Measurements from ENCODE around the gene ARHGAP10.

ARHGAP10 gene

GRCh38 chr4:147732518-147733235 lies 789 bp downstream of the ARHGAP10 start:
- in situ Hi-C loops (cut with MboI; ENCODE audit: low sequenced_read_pairs) = no loop called here

DNA sequence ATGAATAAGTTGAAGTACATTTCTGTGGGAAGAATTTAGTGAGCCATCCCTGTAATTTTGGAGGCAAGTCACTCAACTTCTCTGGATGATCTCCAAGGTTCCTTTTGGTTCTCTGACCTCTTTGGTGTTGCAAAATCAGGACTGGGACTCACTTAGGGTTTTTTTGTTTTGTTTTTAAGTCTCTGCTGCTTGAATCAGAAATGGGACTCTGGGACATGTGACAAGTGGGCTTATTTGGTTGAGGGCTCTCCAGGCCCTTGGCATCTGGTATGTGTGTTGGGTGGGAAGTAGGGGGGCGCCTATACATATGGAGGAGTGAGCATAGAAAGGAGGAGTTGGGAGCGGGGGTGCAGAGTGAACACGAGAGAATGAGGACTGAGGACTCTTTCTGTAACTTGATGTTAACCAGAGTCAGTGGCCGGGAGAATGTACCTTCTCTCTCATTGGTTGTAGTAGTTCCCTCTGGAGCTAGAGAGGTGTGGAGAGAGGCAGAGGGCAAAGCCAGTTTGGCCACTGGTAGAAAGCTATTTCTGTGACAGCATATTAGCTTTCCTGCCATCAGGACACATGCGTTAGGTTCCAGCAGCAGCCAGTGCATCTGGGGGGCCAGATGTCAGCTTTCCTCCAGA lies 1.9 kb downstream of the ARHGAP10 start:
- in situ Hi-C loops (cut with MboI; ENCODE audit: low sequenced_read_pairs) = no loop called here

- in situ Hi-C loops (cut with MboI; ENCODE audit: low sequenced_read_pairs) = no loop called here
Measured at GRCh38 chr4:147734496-147734895, 2.6 kb downstream of the ARHGAP10 start.

DNA sequence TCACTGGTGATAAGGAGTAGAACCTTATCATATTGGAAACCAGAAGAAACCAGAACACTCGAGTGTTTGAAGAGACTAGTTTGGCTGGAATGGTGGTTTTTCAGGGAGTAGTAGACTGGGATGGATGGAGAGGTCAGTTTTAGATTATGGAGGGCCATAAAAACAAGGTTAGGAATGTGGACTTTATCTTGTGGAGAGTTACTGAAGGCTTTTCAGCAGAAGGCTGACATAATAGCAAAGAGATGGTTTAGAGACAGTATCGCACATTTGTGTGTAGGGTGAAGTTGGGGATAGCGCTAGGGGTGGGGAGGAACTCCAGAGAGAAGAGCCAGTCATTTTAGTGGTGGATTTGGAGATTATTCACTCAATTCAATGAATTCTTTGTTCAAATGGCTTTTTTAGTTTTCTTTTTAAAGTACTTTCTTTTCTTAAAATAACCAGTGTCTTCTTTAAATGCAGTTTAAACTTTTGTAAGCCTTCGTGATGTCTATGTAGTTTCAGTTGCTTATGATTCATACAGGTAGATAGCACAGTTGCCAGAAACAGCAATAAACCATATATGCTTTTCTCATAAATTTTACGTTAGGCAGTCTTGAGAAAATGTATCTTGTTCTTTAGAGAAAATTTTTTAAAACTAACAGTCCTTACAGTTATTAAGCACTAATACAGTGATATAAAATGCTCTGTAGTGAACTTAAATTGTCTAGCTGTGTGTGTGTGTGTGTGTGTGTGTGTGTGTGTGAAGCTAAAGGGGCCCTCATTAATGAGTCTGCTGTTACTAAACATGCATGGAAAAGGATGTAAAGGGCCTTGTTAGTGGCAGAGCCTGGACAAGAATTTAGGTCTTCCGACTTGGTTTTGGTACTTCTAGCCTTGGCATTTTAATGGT lies 3.8 kb downstream of the ARHGAP10 start:
- in situ Hi-C loops (cut with MboI; ENCODE audit: low sequenced_read_pairs) = no loop called here

DNA sequence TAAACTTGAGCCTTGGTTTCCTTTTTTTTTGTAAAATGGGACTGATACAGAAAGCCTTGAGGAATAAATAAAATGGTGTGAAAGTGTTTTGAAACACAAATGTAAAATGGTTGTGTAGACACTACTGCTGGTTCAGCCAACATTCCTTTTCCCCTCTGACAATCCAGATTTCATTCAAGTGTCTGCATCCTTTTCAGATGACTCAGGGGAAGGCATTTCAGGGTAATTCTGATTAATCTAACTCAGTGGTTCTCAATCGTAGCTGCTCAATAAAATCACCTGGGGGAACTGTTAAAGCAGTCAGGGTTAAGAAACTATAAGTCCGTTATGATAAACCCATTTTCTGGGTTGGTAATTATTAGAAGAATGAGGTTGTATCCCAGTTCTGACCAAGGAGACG lies 4.6 kb downstream of the ARHGAP10 start:
- in situ Hi-C loops (cut with MboI; ENCODE audit: low sequenced_read_pairs) = no loop called here

DNA sequence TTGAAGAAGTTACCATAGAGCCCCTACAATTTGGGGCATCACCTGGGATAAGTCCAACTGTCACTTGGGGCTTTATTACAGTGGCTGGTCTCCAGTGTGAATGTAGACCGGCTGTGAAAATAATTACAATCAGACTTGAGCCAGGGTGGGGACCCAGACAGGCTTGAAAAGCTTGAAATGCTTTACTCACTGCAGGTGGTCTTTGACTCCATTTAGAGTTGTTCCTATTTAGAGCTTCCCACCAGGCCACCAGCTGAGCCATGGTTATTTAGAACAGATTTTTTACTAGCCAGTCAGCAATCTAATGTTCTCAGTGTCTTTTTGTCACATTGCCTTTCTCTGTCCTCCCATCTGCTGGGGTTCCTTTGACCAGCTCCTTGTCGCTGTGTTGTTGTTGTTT lies 5.7 kb downstream of the ARHGAP10 start:
- in situ Hi-C loops (cut with MboI; ENCODE audit: low sequenced_read_pairs) = no loop called here

- in situ Hi-C loops (cut with MboI; ENCODE audit: low sequenced_read_pairs) = no loop called here
Measured at GRCh38 chr4:147739239-147739823, 7.4 kb downstream of the ARHGAP10 start.

DNA sequence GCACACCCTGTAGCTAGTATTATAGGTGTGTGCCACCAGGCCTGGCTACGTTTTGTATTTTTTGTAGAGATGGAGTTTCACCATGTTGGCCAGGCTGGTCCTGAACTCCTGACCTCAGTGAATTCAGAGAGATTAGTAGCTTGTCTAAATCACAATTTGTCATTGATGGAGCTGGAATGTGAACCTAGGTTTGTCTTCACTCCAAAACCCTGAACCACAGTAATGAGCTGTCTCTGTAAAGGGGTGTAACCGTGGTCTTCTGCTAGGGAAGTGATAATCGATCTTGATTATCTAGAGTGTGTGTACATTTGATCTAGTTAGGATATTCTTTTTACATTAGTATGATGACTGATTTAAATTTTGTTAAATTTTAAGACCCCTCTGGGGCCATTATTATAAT lies 8.3 kb downstream of the ARHGAP10 start:
- in situ Hi-C loops (cut with MboI; ENCODE audit: low sequenced_read_pairs) = no loop called here

DNA sequence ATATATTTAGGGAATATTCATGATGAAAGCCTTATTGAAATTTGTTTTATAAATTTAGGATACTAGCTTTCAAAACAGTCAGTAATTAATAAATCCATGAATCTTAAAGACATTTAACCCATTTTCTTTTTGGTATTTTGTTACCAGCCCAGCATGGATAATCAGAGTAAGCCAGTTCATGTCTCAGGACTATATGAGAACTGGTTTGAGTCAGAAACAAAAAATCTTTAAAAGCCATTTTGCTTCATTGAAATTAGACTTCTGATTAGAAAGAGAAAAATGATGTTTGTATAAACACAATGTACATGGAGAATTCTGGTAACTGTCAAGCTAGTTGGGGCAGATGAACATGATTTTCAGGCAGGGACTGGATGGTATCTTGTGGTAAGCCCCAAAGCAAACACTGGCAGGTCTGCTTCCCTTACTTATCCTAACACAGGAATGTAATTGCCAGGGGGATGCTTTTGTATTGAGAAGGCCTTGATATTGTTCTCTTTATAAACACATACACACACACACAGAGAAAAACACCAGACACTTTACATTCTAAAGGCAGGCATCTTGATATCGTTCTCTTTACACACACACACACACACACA lies 9.4 kb downstream of the ARHGAP10 start:
- in situ Hi-C loops (cut with MboI; ENCODE audit: low sequenced_read_pairs) = no loop called here

GRCh38 chr4:147747787-147748454 lies 16.0 kb downstream of the ARHGAP10 start:
- in situ Hi-C loops (cut with MboI; ENCODE audit: low sequenced_read_pairs) = no loop called here

DNA sequence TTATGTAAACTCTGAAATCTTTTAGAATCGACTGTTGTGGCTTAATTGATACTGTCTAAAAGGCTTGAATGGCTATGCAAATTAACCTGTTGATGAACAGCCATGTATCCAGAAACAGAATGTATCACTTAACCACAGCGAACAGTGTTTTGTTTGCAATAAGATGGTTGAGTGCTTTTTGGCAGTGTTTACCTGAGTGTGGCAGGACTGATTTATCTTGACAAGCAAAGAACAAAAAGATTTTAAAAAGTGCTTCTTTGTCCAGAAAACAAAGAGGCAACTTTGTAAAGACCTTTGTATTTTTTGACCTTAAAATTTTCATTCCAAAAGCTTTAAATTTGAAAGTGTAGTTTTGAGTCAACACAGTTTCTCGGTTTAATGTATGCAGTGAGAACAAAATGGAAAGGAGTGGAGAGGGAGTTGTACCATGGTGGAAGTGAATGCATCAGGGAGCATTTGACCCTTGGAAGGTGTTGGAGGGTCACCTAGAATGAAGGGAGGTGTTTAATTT lies 18.0 kb downstream of the ARHGAP10 start:
- in situ Hi-C loops (cut with MboI; ENCODE audit: low sequenced_read_pairs) = no loop called here

- in situ Hi-C loops (cut with MboI; ENCODE audit: low sequenced_read_pairs) = no loop called here
Measured at GRCh38 chr4:147753047-147753446, 21.2 kb downstream of the ARHGAP10 start.

GRCh38 chr4:147754037-147754445 lies 22.2 kb downstream of the ARHGAP10 start:
- in situ Hi-C loops (cut with MboI; ENCODE audit: low sequenced_read_pairs) = no loop called here

- in situ Hi-C loops (cut with MboI; ENCODE audit: low sequenced_read_pairs) = no loop called here
Measured at GRCh38 chr4:147755561-147756295, 23.8 kb downstream of the ARHGAP10 start.

DNA sequence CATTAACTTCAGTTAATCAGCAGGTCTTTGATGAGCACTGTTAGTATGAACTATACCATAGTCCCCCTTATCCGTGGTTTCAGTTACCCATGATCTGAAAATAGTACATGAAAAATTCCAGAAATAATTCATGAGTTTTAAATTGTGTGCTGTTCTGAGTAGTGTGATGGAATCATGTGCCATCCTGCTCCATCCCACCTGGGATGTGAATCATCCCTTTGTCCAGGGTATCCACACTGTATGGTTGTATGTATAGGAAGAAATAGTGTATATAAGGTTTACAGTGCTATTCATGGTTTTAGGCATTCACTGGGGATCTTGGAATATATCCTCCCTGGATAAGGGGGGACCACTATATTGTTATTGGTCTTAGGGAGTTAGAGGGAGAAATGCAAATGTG lies 24.5 kb downstream of the ARHGAP10 start:
- in situ Hi-C loops (cut with MboI; ENCODE audit: low sequenced_read_pairs) = no loop called here

DNA sequence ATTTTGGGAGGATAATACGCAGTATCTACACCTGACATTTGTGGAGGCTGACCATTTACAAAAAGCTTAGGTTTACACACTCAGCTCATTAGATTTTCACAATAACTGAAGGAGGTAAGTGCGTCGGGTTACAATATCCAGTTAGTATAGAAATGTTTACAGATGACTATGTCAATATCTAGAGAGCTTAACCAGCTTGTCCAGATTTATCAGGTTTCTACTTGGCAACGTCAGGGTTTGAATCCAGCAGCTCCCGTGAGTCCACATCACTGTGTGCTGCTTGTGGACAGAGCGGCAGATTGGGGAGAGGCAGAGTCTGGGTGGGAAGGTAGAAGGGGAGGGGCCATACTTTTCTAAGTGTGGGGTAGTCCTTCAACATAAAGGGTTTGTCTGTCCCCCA lies 28.3 kb downstream of the ARHGAP10 start:
- in situ Hi-C loops (cut with MboI; ENCODE audit: low sequenced_read_pairs) = no loop called here

- in situ Hi-C loops (cut with MboI; ENCODE audit: low sequenced_read_pairs) = no loop called here
Measured at GRCh38 chr4:147760695-147761094, 28.8 kb downstream of the ARHGAP10 start.

GRCh38 chr4:147761218-147761883 lies 29.5 kb downstream of the ARHGAP10 start:
- in situ Hi-C loops (cut with MboI; ENCODE audit: low sequenced_read_pairs) = no loop called here

GRCh38 chr4:147764337-147764736 lies 32.4 kb downstream of the ARHGAP10 start:
- in situ Hi-C loops (cut with MboI; ENCODE audit: low sequenced_read_pairs) = no loop called here
